DMS53 (cell line): Measurements from ENCODE around the gene SUN2.

ENCODE experiments used
- DNase-seq: peaks from one replicate; lab custom pipeline; 2025; lab: John Stamatoyannopoulos, UW

The SUN2 gene

GRCh38 chr22:38753948-38754750 is 1.6 kb downstream of the SUN2 start:
- DNase-seq = peak; percentile 87

DNA sequence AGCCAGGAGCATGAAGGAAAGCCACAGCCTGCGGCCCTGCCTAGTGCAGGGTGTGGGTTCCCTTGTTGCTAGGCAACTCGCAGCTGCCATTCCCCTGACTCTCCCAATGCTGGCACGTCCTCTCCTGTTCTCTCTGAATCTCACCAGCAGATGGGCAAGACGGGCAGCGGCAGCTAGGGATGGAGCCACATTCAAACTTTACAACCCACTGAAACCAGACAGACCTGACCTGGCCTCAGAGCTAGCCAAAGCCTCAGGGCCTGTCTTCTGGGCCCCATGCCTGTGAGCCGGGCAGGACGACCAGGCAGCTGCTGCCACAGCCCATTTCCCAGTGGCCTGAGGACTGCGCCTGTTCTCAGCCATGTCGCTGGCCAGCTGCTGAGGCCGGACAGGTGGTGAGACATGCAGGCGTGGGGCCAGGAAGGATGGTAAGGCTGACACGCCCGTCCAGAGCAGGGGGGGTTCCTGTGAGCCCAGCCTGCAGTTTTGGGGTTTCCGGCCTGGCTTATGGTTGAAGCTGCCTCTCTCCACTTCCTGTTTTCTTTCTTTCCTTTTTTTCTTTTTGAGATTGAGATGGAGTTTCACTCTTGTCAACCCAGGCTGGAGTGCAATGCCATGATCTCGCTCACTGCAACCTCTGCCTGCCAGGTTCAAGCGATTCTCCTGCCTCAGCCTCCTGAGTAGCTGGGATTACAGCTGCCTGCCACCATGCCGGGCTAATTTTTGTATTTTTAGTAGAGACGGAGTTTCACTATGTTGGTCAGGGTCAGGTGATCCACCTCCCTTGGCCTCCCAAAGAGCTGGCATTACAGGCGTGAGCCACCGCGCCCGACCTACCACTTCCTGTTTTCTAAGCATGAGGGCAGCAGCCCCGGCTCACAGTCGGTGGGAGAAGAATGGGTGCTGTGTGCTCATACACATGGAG is 4.1 kb downstream of the SUN2 start:
- no peak for DNase-seq

GRCh38 chr22:38751066-38751421 is 4.8 kb downstream of the SUN2 start:
- no peak for DNase-seq

DNA sequence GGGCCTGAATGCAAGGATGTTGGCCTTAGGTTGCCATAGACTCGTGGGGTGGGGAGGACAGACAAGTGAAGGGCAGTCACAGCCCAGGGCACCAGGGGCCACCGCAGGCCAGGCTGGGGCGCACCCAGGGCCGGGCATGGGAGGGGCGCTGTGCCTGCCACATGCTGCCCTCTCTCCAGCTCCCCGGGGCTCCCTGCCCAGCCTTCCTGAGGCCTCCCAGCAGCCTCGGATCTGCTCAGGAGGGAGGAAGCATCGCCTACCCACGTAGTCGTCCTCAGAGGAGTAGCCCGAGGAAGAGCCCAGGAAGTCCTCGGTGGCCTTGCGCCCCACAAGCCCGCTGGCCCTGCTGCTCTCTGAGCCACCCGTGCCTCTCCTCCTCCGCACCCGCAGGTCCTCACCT is 5.2 kb downstream of the SUN2 start:
- DNase-seq = no peak

GRCh38 chr22:38750104-38750503 is 5.7 kb downstream of the SUN2 start:
- no peak for DNase-seq

GRCh38 chr22:38748487-38749136 is 7.2 kb downstream of the SUN2 start:
- DNase-seq = no peak

- DNase-seq = peak; percentile 87
Measured at GRCh38 chr22:38745676-38746460, 9.9 kb downstream of the SUN2 start.

GRCh38 chr22:38744981-38745380 is 10.8 kb downstream of the SUN2 start:
- DNase-seq = no peak

GRCh38 chr22:38742176-38742942 is 13.4 kb downstream of the SUN2 start:
- no peak for DNase-seq

GRCh38 chr22:38741576-38741975 is 14.2 kb downstream of the SUN2 start:
- DNase-seq = no peak

- DNase-seq = no peak
Measured at GRCh38 chr22:38741166-38741565, 14.6 kb downstream of the SUN2 start.

GRCh38 chr22:38740754-38741153 is 15.0 kb downstream of the SUN2 start:
- DNase-seq = peak; percentile 19

- DNase-seq = no peak
Measured at GRCh38 chr22:38740116-38740723, 15.6 kb downstream of the SUN2 start.

DNA sequence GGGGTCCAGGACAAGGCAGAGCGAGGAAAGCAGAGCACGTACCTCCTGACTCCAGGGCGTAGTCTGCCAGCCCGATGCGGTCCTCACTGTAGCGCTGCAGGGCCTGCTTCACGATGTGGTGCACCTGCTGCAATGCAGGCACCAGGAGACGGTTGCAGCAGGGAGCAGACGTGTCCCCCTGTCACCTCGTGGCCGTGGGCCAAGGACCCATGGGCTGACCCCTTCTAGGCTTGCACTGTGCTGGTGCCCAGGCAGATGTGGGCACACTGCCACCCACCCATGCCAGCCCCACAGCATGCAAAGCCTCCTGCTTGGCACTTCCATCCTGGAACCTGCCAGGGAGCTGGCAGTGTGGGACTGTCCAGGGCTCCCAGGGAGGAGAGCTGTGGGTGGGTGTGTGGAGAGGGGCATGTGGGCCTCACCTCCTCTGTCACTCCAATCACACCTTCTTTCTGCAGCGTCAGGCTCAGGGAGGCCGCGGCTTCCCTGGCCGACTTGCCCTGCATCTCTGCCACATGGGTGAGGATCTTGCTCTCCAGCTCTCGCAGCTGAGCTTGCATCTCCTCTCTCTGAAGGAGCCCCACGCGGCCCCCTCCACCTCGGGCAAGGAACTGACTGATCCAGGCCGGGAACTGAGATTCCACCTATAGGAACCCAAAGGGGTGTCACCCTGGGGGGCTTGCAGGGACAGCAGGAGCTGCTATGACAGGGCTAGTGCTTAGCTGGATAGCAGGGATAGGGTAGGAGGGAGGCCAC is 16.3 kb downstream of the SUN2 start:
- no peak for DNase-seq

DNA sequence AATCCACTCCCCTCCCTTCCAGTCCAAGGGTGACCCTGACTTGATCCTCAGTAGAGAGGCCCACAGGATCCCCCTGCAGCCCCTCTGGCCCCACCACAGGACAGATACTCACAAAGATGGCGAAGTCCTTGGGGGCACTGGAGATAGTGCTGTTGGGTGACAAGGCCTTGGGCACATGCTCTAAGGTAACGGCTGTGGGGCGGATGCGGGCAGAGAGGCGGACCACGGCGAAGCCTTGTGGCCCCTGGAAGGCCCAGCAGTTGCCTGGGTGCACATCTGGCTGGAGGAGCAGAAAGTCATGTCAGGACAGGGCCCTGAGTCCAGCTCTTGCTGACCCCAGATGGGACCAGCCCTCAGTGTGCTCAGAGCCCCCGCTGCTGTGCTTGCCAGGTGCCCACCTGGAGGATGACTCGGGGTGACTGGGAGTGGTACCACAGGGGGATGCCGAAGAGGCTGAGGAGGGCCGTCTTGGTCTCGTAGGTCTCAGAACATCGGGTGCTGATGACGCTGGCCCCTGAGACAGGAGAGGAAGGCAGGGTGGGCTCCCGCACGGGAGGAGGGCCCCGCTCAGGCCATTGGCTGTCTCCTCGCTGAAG is 17.2 kb downstream of the SUN2 start:
- DNase-seq = no peak

GRCh38 chr22:38737302-38738060 is 18.3 kb downstream of the SUN2 start:
- DNase-seq = no peak

DNA sequence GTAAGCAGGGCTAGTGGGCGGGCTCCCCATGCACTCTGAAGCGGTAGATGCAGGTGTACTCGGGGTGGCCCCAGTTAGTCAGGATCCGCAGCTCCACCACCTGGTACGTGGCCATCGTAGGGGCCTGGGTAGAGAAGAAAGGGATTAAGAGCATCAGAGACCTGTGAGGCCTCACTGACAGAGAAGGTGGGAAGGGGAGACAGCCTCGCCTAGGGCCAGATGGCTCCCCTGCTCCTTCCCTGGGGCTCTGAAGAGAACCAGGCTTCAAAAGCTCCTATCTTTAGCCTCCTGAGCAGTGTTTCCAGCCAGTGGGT is 19.6 kb downstream of the SUN2 start:
- DNase-seq = no peak

- DNase-seq = peak; percentile 67
Measured at GRCh38 chr22:38735465-38736256, 20.1 kb downstream of the SUN2 start.
